Right cardiac atrium (tissue), 5 donors: ENCODE measurements around the gene SLC1A1. TPM values are rescaled to one million over a fixed set of nuclear protein-coding genes. Genes with fewer than 3 reads are reported as not detected.
A peak's percentile ranks its signal among the peaks of the same experiment; 100 is the strongest.

ENCODE experiments used
- ATAC-seq, 2 donors: fragments of 200-7000 bp; cut with Tn5 transposase; one replicate each; pipeline versions ENCODE4 v1.8.0 to v1.9.1; 2020; ENCODE audit warnings: moderate library complexity in 2 of 2, mild to moderate bottlenecking in 1 of 2
- DNase-seq, 3 donors: peaks; one replicate each; pipeline ENCODE4 v3.0.0-alpha.2; 2020
- H3K27ac ChIP-seq: one replicate; pipeline ENCODE4 v1.5.1; 2013; ENCODE audit warnings: mild to moderate bottlenecking, low read length, control low read depth, moderate library complexity
- H3K27me3 ChIP-seq: one replicate; pipeline ENCODE4 v1.6.1; 2013; ENCODE audit not compliant: control insufficient read depth, insufficient read depth
- H3K4me1 ChIP-seq: one replicate; pipeline ENCODE4 v1.6.1; 2013; ENCODE audit warnings: low read length; ENCODE audit not compliant: control insufficient read depth, insufficient read depth
- H3K4me3 ChIP-seq: one replicate; pipeline ENCODE4 v1.5.1; 2013; ENCODE audit warnings: low read length, control low read depth
- H3K9me3 ChIP-seq: one replicate; pipeline ENCODE4 v1.6.1; 2013; ENCODE audit warnings: low read length; ENCODE audit not compliant: control insufficient read depth
- WGBS: extraction: QIAGEN DNeasy Blood & Tissue Kit; methylation state at CpG from one replicate; pipeline ENCODE4 v1.1.7; 2013; 5-methylcytosine and 5-hydroxymethylcytosine counted together
- intact Hi-C, 4 donors: fragments of 100-400 bp; cut with DNase I; formaldehyde crosslinking; loops; one replicate each; pipeline versions ENCODE4 v1.11.0 to v1.14.0; 2022 to 2023
- polyA plus RNA-seq: library from polyadenylated mRNA; stranded (reverse); fragments of 200-250 nt; gene quantifications from one replicate; pipeline ENCODE4 v1.2.3, GENCODE V29; 2013
- total RNA-seq, 4 donors: library from RNA; stranded (reverse); fragmentation: NEBNext Ultra II Directional; extraction: Animal tissue kit (Norgen Biotek cat#: 25700); gene quantifications; one replicate each; pipeline ENCODE4 v1.2.1, GENCODE V29; 2021
- donor health status: healthy with polysubstance abuse.
- donor health status: DM: no; HTN: yes; CAD: no.
- donor health status: DM: no; HTN: no; CAD: no.
- donor health status: DM: no; HTN: yes; CAD: no; lungs with severe emphysema.
- donor health status: DM: yes; HTN: yes; CAD: no.

Gene SLC1A1
- total and polyA plus RNA-seq, 5 donors, result 1.1 to 2.1 (median 1.5) TPM

DNA sequence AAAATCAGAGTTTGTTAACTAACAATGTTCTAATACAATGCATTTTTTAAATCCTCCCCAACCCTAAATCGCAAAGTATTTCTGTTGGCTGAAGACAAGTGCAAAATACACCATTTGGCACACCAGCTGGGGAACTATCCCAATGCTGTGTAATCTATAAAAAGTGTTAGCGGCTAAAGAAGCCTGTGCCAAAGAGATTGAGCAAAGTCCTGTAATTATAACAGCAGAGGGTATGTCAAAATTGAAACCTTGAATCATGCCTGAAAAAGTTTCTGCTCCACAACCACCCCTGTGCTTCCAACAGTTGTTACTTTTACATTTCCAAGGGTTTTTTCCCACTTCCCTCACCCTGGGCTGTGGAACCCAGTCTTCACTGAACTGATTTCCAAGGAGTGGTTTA, 88.7 kb downstream of the SLC1A1 start:
- 47% methylated on average over 2 of the region's 2 CpGs for WGBS

DNA sequence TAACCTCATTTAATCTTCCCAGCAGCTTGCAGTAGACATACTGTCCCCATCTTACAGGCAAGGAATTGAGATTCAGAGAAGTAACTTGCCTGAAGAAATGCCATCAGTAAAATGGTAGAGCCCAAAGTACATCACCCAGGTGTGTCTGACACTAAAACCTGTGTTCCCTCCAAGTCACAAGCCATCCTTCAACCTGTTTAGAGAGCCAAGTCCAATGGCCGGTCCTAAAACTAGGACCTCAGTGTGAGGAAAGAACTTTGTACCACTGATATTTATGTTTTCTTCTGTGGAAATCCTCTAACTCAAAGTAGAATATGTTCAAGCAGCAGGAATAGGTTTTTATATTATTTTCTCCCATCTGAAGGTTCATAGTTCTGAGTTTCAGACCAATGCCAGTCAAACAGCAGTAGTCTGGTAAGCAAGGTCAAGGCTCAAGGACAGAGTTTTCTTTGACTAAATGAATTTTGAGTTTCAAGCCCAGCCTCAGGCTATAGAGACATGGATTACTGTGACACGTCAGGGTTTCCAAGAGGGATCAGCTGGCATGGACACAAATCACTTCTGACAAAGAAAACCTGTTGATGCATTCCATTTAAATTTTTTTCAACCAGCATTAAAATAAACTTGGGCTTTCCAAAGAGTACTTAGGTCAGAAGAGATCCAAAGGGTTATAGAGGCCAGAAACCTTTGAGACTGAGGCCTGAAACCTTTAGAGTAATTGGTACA, 90.9 kb downstream of the SLC1A1 start:
- Histone ChIP-seq H3K4me3 (no peak overlapping the region), H3K9me3 (no peaks in the 10 kb centered on the region), H3K27ac (no peak overlapping the region), H3K4me1 (peaks cover 4% of the 10 kb centered on the region), H3K27me3 (no peaks in the 10 kb centered on the region)
- intact Hi-C loops, result no loop called here
- DNase-seq, result no peak
- no peak for ATAC-seq
- 73% methylated on average over 2 of the region's 2 CpGs for WGBS

More for the DNA sequence above, 88.7 kb downstream of the SLC1A1 start:
- ATAC-seq (peak; percentile 45 to 58), DNase-seq (no peak)
- H3K27me3 ChIP-seq, result no peaks in the 10 kb centered on the region
- H3K27ac ChIP-seq, result no peak overlapping the region
- intact Hi-C loops, result no loop called here
- H3K4me3 ChIP-seq, result no peak overlapping the region
- H3K4me1 ChIP-seq, result peaks cover 4% of the 10 kb centered on the region
- H3K9me3 ChIP-seq, result no peaks in the 10 kb centered on the region

DNA sequence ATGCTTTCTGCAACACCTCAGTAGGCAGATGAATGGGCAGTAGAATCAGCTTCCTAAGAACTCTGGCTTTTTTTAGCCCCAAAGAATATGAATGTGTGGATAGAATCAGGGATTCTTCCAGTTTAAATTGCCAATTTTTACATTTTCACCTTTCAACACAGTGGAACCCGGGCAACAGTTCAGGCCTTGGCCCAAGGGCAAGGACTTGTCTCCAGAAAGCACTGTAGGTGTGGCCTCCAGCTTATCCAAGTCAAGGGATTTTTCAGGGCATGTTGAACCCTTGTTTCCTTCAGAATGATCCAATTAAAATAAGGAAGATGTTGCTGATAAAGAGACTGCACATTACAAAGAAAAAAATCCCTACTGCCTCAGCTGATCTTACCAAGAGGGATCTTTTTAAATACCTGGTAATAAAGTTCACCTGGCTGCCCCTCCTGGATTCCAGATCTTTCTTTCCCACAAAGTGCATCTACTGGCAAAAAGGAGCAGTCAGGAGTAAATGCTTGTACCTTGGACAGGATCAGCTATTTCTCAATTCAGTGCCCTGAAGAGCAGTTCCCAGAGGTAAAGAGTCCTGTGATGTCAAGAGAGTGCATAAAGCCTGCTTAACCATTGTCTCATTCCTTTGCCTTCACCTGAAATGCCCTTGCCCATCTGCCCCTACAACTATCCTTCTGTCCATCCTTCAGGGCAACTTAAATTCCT, 91.7 kb downstream of the SLC1A1 start:
- H3K4me3 ChIP-seq, result no peak overlapping the region
- H3K27me3 ChIP-seq, result no peaks in the 10 kb centered on the region
- ATAC-seq, result peak; percentile 34 to 53
- intact Hi-C loops, result no loop called here
- peak in 2 of 3 donors; percentile 55 to 80 for DNase-seq
- H3K4me1 ChIP-seq, result peaks cover 4% of the 10 kb centered on the region
- WGBS, result 68% methylated on average over 1 of the region's 1 CpG
- H3K27ac ChIP-seq, result no peak overlapping the region
- no peaks in the 10 kb centered on the region for H3K9me3 ChIP-seq

DNA sequence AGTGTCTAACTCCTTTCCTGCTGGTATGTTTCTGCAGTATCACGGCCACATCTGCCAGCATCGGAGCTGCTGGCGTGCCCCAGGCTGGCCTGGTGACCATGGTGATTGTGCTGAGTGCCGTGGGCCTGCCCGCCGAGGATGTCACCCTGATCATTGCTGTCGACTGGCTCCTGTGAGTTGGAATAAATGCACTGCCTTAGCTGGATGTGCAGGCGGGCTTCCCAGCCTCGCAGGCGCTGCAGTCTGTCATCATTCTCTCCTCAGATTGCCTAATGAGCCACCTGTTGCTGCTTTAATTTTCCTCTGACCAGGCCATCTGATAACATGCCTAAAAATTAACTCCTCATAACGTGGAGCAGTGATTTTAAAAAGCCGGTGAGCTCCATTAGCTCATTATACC, 92.7 kb downstream of the SLC1A1 start:
- Histone ChIP-seq H3K27me3 (no peaks in the 10 kb centered on the region), H3K4me1 (peaks cover 4% of the 10 kb centered on the region), H3K27ac (no peak overlapping the region), H3K4me3 (no peak overlapping the region), H3K9me3 (no peaks in the 10 kb centered on the region)
- ATAC-seq (no peak), DNase-seq (no peak)
- 91% methylated on average over 12 of the region's 12 CpGs for WGBS
- intact Hi-C loops, result no loop called here

DNA sequence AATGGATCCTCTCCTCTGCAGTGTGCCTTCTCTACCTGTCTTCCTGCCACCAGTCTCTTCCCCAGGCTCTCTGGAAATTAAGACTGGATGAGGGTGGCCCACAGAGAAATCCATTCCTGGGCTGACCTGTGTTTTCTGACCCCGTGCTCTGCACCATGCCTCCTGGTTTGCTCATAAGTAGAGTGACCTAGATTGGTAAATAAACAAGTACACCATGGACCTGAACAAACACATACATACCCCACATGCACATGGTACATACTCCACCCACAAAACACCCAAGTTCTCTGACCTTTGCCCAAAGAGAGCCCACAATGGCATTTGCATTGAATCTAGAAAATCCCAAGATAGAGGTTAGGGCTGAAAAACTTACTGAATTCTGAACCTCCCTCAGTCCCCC, 94.4 kb downstream of the SLC1A1 start:
- intact Hi-C loops, result no loop called here
- Histone ChIP-seq H3K9me3 (no peaks in the 10 kb centered on the region), H3K27me3 (no peaks in the 10 kb centered on the region), H3K27ac (no peak overlapping the region), H3K4me1 (peaks cover 4% of the 10 kb centered on the region), H3K4me3 (no peak overlapping the region)
- 88% methylated on average over 1 of the region's 1 CpG for WGBS
- DNase-seq (no peak), ATAC-seq (no peak)

DNA sequence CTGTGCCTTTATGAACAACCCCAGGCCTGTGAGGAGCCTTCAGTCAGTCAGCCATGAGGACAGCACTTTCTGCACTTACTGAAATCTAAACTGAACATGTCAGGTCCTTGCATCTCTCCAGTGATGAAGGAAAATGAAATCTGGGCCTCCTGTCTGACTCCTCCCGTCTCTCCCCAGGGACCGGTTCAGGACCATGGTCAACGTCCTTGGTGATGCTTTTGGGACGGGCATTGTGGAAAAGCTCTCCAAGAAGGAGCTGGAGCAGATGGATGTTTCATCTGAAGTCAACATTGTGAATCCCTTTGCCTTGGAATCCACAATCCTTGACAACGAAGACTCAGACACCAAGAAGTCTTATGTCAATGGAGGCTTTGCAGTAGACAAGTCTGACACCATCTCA, 94.9 kb downstream of the SLC1A1 start:
- 79% methylated on average over 5 of the region's 5 CpGs for WGBS
- intact Hi-C loops, result no loop called here
- DNase-seq (no peak), ATAC-seq (no peak)
- H3K27me3 ChIP-seq, result no peaks in the 10 kb centered on the region
- H3K4me3 ChIP-seq, result no peak overlapping the region
- no peaks in the 10 kb centered on the region for H3K9me3 ChIP-seq
- H3K27ac ChIP-seq, result no peak overlapping the region
- H3K4me1 ChIP-seq, result peaks cover 4% of the 10 kb centered on the region

DNA sequence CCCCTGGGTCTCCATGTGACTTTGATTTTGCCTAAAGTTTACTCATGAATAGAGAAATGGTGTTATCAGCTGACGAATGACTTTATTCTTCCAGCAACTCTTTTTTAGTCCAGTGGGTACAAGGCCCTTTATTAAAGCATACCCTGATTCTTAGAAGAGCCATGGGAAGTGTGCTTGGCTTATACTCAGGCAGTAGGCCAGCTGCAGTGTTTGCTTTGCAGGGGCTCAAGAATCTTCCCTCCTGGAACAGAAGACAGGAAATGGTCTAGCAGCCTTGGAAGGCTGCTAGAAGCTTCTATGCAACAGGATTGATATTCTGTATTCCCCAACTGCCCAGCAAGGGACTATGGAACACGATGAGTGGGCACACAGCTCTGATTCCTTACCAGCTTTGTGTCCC, 98.5 kb downstream of the SLC1A1 start:
- intact Hi-C loops, result no loop called here
- no peaks in the 10 kb centered on the region for H3K27me3 ChIP-seq
- ATAC-seq, result peak in 1 of 2 donors; percentile 42
- no peak overlapping the region for H3K4me3 ChIP-seq
- DNase-seq, result no peak
- H3K4me1 ChIP-seq, result peaks cover 5% of the 10 kb centered on the region
- H3K27ac ChIP-seq, result no peak overlapping the region
- WGBS, result 52% methylated on average over 2 of the region's 2 CpGs
- no peaks in the 10 kb centered on the region for H3K9me3 ChIP-seq

DNA sequence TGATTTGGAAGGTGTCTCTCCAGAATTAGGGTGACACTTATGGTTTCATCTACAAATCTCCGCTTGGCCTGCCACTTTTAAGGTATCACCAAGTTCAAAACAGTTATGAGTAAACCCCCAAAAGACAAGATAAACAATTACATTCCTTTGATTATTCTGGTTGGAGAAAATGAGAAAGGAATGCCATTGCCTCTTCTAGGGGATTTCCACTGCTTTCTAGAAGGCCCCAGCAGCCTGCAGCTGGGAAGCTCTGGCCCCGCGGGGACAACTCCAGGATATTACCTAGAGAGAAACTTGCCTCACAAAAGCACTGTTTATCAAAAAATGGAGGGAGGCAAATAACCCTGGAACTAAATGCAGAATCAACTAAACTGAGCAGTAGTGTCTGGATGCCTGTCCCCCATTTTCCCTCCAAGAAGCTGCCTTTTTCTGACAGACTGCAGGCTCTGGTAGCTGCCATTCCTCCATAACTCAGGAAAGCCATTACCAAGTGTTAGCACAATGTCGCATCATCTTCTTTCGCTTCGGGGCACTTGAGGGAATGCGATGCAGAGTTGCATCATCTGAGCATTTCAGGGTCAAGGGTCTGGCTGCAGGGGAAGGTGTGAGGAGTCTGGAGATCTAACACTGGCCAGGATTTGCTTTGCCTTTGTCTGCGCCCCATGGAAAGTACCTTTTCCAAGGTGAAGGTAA, 100.3 kb downstream of the SLC1A1 start:
- WGBS, result 76% methylated on average over 8 of the region's 8 CpGs
- Histone ChIP-seq H3K27ac (no peak overlapping the region), H3K9me3 (no peaks in the 10 kb centered on the region), H3K27me3 (no peaks in the 10 kb centered on the region), H3K4me1 (peaks cover 5% of the 10 kb centered on the region), H3K4me3 (no peak overlapping the region)
- DNase-seq (no peak), ATAC-seq (no peak)
- intact Hi-C loops, result no loop called here

DNA sequence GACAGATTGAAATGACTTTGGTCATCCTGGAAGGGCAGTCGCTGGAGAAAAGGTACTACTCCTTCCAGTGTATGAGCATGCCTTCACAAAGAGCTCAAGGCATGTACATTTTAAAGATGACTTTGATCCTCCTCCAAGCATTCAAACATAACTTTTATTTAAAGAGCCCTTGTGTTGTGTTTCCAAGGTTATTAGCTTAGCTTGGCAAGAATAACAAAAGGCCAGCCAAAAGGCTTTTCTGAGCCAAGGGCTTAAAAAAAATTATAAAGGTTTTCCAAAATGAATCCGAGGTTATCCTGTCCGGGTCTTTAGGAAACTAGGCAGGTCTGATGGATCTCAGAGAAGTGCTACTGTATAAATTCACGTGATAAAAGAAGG, 100.8 kb downstream of the SLC1A1 start:
- WGBS, result 41% methylated on average over 4 of the region's 4 CpGs
- Histone ChIP-seq H3K27me3 (no peaks in the 10 kb centered on the region), H3K4me1 (peaks cover 5% of the 10 kb centered on the region), H3K27ac (no peak overlapping the region), H3K9me3 (no peaks in the 10 kb centered on the region), H3K4me3 (no peak overlapping the region)
- intact Hi-C loops, result no loop called here
- ATAC-seq, result peak in 1 of 2 donors; percentile 32
- no peak for DNase-seq

DNA sequence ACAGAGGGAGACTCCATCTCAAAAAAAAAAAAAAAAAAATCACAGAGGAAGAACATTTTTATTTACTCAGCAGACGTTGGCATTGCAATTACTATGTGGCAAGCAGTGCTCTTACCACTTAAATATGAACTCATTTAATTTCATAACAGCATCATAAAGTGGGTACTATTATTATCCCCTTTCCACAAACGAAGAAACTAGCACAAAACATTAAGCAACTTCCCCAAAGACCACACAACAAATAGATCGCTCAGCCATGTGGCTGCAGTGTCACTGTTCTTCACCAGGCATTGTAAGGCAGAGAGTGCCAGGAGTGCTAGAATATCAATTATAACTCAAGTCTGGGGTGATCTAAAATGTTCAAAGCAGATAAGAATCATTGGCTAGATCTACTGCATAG, 102.0 kb downstream of the SLC1A1 start:
- H3K4me3 ChIP-seq, result no peak overlapping the region
- DNase-seq (no peak), ATAC-seq (no peak)
- intact Hi-C loops, result no loop called here
- H3K4me1 ChIP-seq, result peaks cover 5% of the 10 kb centered on the region
- WGBS, result 77% methylated on average over 3 of the region's 3 CpGs
- H3K27me3 ChIP-seq, result no peaks in the 10 kb centered on the region
- no peak overlapping the region for H3K27ac ChIP-seq
- no peaks in the 10 kb centered on the region for H3K9me3 ChIP-seq

DNA sequence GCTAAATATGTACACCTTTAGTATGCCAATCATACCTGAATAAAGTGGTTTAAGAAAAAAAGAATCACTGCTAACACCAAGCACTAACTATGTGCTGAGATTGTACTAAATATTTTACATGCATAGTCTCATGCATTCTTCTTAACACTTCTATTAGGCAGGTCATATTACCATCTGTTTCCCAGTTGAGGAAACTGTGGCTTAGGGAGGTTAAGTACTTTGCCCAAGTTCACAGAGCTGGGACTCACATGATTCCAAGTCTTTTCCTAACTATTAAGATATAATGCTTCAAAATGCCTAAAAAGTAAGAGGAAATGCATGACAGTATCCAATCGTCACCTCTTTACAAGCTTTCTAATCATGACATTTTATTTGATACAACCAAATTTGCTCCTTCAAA, 102.6 kb downstream of the SLC1A1 start:
- Histone ChIP-seq H3K27ac (no peak overlapping the region), H3K27me3 (no peaks in the 10 kb centered on the region), H3K4me1 (peaks cover 5% of the 10 kb centered on the region), H3K9me3 (no peaks in the 10 kb centered on the region), H3K4me3 (no peak overlapping the region)
- ATAC-seq (no peak), DNase-seq (no peak)
- intact Hi-C loops, result no loop called here
- WGBS, result 81% methylated on average over 1 of the region's 1 CpG
